Measurements from ENCODE around the gene GCA. TPM values are rescaled to one million over a fixed set of nuclear protein-coding genes. Genes with fewer than 3 reads are reported as not detected.
A peak's percentile ranks its signal among the peaks of the same experiment; 100 is the strongest.

The GCA gene
- total and polyA plus RNA-seq, 2 of the 13 experiments (the other 11 are each of a cell fraction or from before 2014, with no cell fraction given), result 42.0 to 48.3 TPM

DNA sequence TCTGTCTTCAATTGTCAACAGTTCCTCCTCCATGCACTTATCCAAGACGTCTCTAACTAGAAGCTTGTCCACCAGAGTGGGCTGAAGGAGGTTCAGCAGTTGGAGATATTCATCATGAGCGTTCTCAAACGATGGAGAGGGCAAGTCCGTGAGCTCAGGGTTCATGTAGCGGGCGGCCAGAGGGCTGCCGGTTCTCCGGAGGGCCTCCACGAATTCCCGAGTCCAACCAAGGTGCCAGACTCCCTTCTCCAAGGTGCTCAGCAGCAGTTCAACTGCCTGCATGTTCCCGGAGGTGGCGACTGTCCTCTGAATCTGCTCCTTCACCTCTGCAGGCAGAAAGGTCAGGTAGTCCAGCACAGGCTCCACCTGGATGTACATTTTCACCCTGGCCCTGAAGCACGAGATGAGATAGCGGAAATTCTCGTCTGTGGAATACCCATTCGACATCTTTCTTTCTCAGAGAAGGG is 26.0 kb upstream of the GCA start:
- BruUV-seq (replicated peaks), result no TSS peak
- peak; percentile 58 for ATAC-seq
- H3K27ac ChIP-seq (ENCODE audit: extremely low read length, insufficient read depth, low read length), result peak overlapping the region; percentile 76
- no peak for DNase-seq (ENCODE audit: low spot score)
- intact Hi-C loops (cut with micrococcal nuclease; ENCODE audit: unreplicated experiment), result loop anchor here (1.0 to 2.0 kb wide), 4 partner anchors 17 to 265 kb away; partner anchors contain the start of gene GCA
- H2AFZ ChIP-seq (ENCODE audit: low read length), result peak overlapping the region; percentile 92
- H3K4me3 ChIP-seq (replicated peaks in 1 of 3; ENCODE audit: insufficient read depth in 1 of 3, low read depth in 2 of 3, low read length in 3 of 3), result peak overlapping the region; percentile 80 to 88 (median 83)
- H3K36me3 ChIP-seq (replicated peaks in 1 of 2; ENCODE audit: control insufficient read depth in 1 of 2, insufficient read depth in 2 of 2, low read length in 2 of 2), result no peaks in the 10 kb centered on the region
- peak overlapping the region; percentile 93 for H3K4me2 ChIP-seq (ENCODE audit: low read depth, low read length)
- no peaks in the 10 kb centered on the region for H3K9me3 ChIP-seq (ENCODE audit: low read length)
- no peaks in the 10 kb centered on the region; a peak in 1 of 5 replicates for H3K27me3 ChIP-seq (ENCODE audit: control insufficient read depth in 1 of 2, insufficient read depth in 2 of 2, low read length in 2 of 2)
- no peak for FAIRE-seq
- no peaks in the 10 kb centered on the region for H4K20me1 ChIP-seq (ENCODE audit: insufficient read depth, low read length)
- H3K9ac ChIP-seq (ENCODE audit: insufficient read depth, low read depth, low read length), result peak overlapping the region; percentile 79
- peaks cover 34% of the 10 kb centered on the region for H3K4me1 ChIP-seq (ENCODE audit: insufficient read depth, low read length)
- ChIA-PET CTCF (ENCODE audit: low intra/inter-chr PET ratio, low total read pairs) (interaction anchor here (0.9 kb wide), 1 partner anchor 16 kb away, joined by 4 read pairs; no protein-coding TSS in a partner anchor), POLR2A (interaction anchor here (1.3 to 2.9 kb wide), 4 partner anchors 14 to 25 kb away, joined by 4 to 20 read pairs (median 7); partner anchors contain the start of gene GCA)
- no peaks in the 10 kb centered on the region for H3K79me2 ChIP-seq (ENCODE audit: insufficient read depth, low read length)
- under 1% methylated on average over 16 of the region's 16 CpGs for WGBS (ENCODE audit: low lambda C conversion rate)
- in situ Hi-C loops (cut with HindIII; ENCODE audit: extremely low pct_ligation_motif_present, low pct_unique_long_range_greater_than_20kb), result loop anchor here (25.0 kb wide), 1 partner anchor 331 kb away; no protein-coding TSS in a partner anchor
- TF ChIP-seq, protein P1, sequence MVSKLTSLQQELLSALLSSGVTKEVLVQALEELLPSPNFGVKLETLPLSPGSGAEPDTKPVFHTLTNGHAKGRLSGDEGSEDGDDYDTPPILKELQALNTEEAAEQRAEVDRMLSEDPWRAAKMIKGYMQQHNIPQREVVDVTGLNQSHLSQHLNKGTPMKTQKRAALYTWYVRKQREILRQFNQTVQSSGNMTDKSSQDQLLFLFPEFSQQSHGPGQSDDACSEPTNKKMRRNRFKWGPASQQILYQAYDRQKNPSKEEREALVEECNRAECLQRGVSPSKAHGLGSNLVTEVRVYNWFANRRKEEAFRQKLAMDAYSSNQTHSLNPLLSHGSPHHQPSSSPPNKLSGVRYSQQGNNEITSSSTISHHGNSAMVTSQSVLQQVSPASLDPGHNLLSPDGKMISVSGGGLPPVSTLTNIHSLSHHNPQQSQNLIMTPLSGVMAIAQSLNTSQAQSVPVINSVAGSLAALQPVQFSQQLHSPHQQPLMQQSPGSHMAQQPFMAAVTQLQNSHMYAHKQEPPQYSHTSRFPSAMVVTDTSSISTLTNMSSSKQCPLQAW (CRISPR knock-in tag; IDR thresholded peaks at IDR 0.05), result 0 out of 2 replicates have a peak, but pooled peaks have one; percentile 31
- no peak for TF ChIP-seq ZNF512 (CRISPR knock-in tag; IDR thresholded peaks at IDR 0.05)
- 0 out of 2 replicates have a peak, but pooled peaks have one; percentile 12 for TF ChIP-seq TAF1 (CRISPR knock-in tag; IDR thresholded peaks at IDR 0.05)
- TF ChIP-seq GFI1 (CRISPR knock-in tag; IDR thresholded peaks at IDR 0.05; ENCODE audit: borderline replicate concordance), result no peak
- TF ChIP-seq ZNF572 (CRISPR knock-in tag; IDR thresholded peaks at IDR 0.05), result no peak
- TF ChIP-seq ZBTB39 (CRISPR knock-in tag; IDR thresholded peaks at IDR 0.05), result 0 out of 2 replicates have a peak, but pooled peaks have one; percentile 45
- TF ChIP-seq, protein P2, sequence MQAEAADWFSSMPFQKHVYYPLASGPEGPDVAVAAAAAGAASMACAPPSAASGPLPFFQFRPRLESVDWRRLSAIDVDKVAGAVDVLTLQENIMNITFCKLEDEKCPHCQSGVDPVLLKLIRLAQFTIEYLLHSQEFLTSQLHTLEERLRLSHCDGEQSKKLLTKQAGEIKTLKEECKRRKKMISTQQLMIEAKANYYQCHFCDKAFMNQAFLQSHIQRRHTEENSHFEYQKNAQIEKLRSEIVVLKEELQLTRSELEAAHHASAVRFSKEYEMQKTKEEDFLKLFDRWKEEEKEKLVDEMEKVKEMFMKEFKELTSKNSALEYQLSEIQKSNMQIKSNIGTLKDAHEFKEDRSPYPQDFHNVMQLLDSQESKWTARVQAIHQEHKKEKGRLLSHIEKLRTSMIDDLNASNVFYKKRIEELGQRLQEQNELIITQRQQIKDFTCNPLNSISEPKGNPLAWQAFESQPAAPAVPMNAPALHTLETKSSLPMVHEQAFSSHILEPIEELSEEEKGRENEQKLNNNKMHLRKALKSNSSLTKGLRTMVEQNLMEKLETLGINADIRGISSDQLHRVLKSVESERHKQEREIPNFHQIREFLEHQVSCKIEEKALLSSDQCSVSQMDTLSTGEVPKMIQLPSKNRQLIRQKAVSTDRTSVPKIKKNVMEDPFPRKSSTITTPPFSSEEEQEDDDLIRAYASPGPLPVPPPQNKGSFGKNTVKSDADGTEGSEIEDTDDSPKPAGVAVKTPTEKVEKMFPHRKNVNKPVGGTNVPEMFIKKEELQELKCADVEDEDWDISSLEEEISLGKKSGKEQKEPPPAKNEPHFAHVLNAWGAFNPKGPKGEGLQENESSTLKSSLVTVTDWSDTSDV (CRISPR knock-in tag; IDR thresholded peaks at IDR 0.05), result no peak
- no peak for TF ChIP-seq FLYWCH1 (CRISPR knock-in tag; IDR thresholded peaks at IDR 0.05)
- TF ChIP-seq NR0B2 (CRISPR knock-in tag; IDR thresholded peaks at IDR 0.05), result peak; percentile 11; the same call in 1 of the 2 replicates
- TF ChIP-seq ZNF33B (CRISPR knock-in tag; IDR thresholded peaks at IDR 0.05), result no peak
- no peak for TF ChIP-seq SNAI1 (CRISPR knock-in tag; IDR thresholded peaks at IDR 0.05; ENCODE audit: borderline replicate concordance)
- TF ChIP-seq KLF9 (CRISPR knock-in tag; IDR thresholded peaks at IDR 0.05; ENCODE audit: low read depth), result no peak
- TF ChIP-seq MIXL1 (CRISPR knock-in tag; IDR thresholded peaks at IDR 0.05), result no peak
- TF ChIP-seq FOSL1 (CRISPR knock-in tag; IDR thresholded peaks at IDR 0.05; ENCODE audit: borderline replicate concordance), result no peak
- no peak for TF ChIP-seq ATF7 (IDR thresholded peaks at IDR 0.05)
- no peak for TF ChIP-seq ATF7 (CRISPR knock-in tag; IDR thresholded peaks at IDR 0.05)
